ENCODE measurements around the gene POLK. TPM values are rescaled to one million over a fixed set of nuclear protein-coding genes. Genes with fewer than 3 reads are reported as not detected.

The POLK gene
- total and polyA plus RNA-seq, 2 of the 13 experiments (the other 11 are each of a cell fraction or from before 2014, with no cell fraction given), result 8.6 to 11.7 TPM

DNA sequence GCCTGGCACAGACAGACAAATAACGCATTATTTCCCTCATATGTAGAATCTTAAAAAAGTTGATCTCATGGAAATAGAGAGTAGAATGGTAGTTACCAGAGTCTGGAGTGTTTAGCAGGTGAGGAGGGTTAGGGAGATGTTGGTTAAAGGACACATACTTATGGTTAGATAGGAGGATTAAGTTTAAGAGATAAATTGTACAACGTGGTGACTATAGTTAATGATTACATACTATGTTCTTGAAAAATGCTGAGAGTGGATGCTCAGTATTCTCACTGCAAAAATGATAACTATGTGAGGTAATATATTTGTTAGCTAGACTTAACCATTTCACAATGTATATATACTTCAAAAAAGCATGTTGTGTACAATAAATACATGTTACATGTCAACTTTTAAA, 38.2 kb upstream of the POLK start (continued):
- no peak for TF ChIP-seq PCBP2 (optimal IDR thresholded peaks at IDR 0.05; ENCODE audit: low read depth, low read length, poor library complexity, severe bottlenecking)
- TF ChIP-seq, protein P1, sequence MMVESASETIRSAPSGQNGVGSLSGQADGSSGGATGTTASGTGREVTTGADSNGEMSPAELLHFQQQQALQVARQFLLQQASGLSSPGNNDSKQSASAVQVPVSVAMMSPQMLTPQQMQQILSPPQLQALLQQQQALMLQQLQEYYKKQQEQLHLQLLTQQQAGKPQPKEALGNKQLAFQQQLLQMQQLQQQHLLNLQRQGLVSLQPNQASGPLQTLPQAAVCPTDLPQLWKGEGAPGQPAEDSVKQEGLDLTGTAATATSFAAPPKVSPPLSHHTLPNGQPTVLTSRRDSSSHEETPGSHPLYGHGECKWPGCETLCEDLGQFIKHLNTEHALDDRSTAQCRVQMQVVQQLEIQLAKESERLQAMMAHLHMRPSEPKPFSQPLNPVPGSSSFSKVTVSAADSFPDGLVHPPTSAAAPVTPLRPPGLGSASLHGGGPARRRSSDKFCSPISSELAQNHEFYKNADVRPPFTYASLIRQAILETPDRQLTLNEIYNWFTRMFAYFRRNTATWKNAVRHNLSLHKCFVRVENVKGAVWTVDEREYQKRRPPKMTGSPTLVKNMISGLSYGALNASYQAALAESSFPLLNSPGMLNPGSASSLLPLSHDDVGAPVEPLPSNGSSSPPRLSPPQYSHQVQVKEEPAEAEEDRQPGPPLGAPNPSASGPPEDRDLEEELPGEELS (CRISPR knock-in tag; IDR thresholded peaks at IDR 0.05), result no peak
- no peak for TF ChIP-seq FLYWCH1 (CRISPR knock-in tag; IDR thresholded peaks at IDR 0.05)
- TF ChIP-seq ZNF746 (CRISPR knock-in tag; IDR thresholded peaks at IDR 0.05), result no peak
- TF ChIP-seq ZBTB49 (CRISPR knock-in tag; IDR thresholded peaks at IDR 0.05; ENCODE audit: borderline replicate concordance), result no peak
- TF ChIP-seq ZNF883 (CRISPR knock-in tag; IDR thresholded peaks at IDR 0.05; ENCODE audit: not compliant biosample characterization), result no peak
- no peak for TF ChIP-seq NRL (CRISPR knock-in tag; IDR thresholded peaks at IDR 0.05; ENCODE audit: borderline replicate concordance)
- no peak for TF ChIP-seq RELA (CRISPR knock-in tag; IDR thresholded peaks at IDR 0.05)
- no peak for TF ChIP-seq DMTF1 (CRISPR knock-in tag; IDR thresholded peaks at IDR 0.05)
- no peak for TF ChIP-seq NFKBIZ (CRISPR knock-in tag; IDR thresholded peaks at IDR 0.05)
- TF ChIP-seq, protein P2, sequence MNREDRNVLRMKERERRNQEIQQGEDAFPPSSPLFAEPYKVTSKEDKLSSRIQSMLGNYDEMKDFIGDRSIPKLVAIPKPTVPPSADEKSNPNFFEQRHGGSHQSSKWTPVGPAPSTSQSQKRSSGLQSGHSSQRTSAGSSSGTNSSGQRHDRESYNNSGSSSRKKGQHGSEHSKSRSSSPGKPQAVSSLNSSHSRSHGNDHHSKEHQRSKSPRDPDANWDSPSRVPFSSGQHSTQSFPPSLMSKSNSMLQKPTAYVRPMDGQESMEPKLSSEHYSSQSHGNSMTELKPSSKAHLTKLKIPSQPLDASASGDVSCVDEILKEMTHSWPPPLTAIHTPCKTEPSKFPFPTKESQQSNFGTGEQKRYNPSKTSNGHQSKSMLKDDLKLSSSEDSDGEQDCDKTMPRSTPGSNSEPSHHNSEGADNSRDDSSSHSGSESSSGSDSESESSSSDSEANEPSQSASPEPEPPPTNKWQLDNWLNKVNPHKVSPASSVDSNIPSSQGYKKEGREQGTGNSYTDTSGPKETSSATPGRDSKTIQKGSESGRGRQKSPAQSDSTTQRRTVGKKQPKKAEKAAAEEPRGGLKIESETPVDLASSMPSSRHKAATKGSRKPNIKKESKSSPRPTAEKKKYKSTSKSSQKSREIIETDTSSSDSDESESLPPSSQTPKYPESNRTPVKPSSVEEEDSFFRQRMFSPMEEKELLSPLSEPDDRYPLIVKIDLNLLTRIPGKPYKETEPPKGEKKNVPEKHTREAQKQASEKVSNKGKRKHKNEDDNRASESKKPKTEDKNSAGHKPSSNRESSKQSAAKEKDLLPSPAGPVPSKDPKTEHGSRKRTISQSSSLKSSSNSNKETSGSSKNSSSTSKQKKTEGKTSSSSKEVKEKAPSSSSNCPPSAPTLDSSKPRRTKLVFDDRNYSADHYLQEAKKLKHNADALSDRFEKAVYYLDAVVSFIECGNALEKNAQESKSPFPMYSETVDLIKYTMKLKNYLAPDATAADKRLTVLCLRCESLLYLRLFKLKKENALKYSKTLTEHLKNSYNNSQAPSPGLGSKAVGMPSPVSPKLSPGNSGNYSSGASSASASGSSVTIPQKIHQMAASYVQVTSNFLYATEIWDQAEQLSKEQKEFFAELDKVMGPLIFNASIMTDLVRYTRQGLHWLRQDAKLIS (CRISPR knock-in tag; IDR thresholded peaks at IDR 0.05), result no peak
- no peak for TF ChIP-seq AGO1 (IDR thresholded peaks at IDR 0.05; ENCODE audit: low read depth, low read length, poor library complexity, severe bottlenecking)
- TF ChIP-seq NPAS2 (CRISPR knock-in tag; IDR thresholded peaks at IDR 0.05; ENCODE audit: borderline replicate concordance), result no peak
